HepG2 (cell line): Measurements from ENCODE around the gene PTPRCAP. TPM values are rescaled to one million over a fixed set of nuclear protein-coding genes. Genes with fewer than 3 reads are reported as not detected.
A peak's percentile ranks its signal among the peaks of the same experiment; 100 is the strongest.

Experiments used
- BRCA1 ChIP-seq: sonication (generic); formaldehyde crosslinking; IDR thresholded peaks from 2 replicates; pipeline ENCODE4 v1.4.0; 2020; ENCODE audit warnings: missing genetic modification reagents
- ESRRA ChIP-seq: sonication (generic); formaldehyde crosslinking; IDR thresholded peaks from 2 replicates; pipeline ENCODE4 v1.5.1; 2020; ENCODE audit warnings: mild to moderate bottlenecking, low read depth, missing genetic modification reagents
- FOSL1 ChIP-seq: sonication (generic); formaldehyde crosslinking; IDR thresholded peaks from 2 replicates; pipeline ENCODE4 v1.9.0; 2021; ENCODE audit warnings: missing genetic modification reagents, borderline replicate concordance
- FOXC1 ChIP-seq: sonication (generic); formaldehyde crosslinking; IDR thresholded peaks from 2 replicates; pipeline ENCODE4 v1.8.0; 2022; ENCODE audit warnings: mild to moderate bottlenecking, missing genetic modification reagents, borderline replicate concordance
- GZF1 ChIP-seq: sonication (generic); formaldehyde crosslinking; IDR thresholded peaks from 2 replicates; pipeline ENCODE4 v1.5.1; 2020; ENCODE audit warnings: mild to moderate bottlenecking, missing genetic modification reagents
- IKZF5 ChIP-seq: IDR thresholded peaks from 2 replicates; pipeline ENCODE4 v1.6.1; 2018; ENCODE audit warnings: missing genetic modification reagents, mild to moderate bottlenecking, missing compliant biosample characterization
- LCORL ChIP-seq, 2 experiments: fragments of 450-650 bp in 1 of 2; sonication (generic) in 1 of 2; formaldehyde crosslinking in 1 of 2; IDR thresholded peaks; 2 replicates each; pipeline versions ENCODE4 v1.5.0 to v1.6.1; 2017 to 2020; ENCODE audit warnings: antibody characterized with exemption in 1 of 2, missing genetic modification reagents in 1 of 2
- MAX ChIP-seq: IDR thresholded peaks from 2 replicates; pipeline ENCODE4 v1.6.1; 2012; ENCODE audit warnings: inconsistent platforms
- NKX3-1 ChIP-seq: sonication (generic); formaldehyde crosslinking; IDR thresholded peaks from 2 replicates; pipeline ENCODE4 v1.5.0; 2020; ENCODE audit warnings: missing genetic modification reagents
- ZBED4 ChIP-seq: sonication (generic); formaldehyde crosslinking; IDR thresholded peaks from 2 replicates; pipeline ENCODE4 v1.4.0; 2020; ENCODE audit warnings: missing genetic modification reagents, borderline replicate concordance
- ZFYVE20 ChIP-seq: sonication (generic); formaldehyde crosslinking; IDR thresholded peaks from 2 replicates; pipeline ENCODE4 v1.8.0; 2023; ENCODE audit warnings: low read depth, mild to moderate bottlenecking, moderate library complexity, missing genetic modification reagents, borderline replicate concordance
- ZNF224 ChIP-seq: sonication (generic); formaldehyde crosslinking; IDR thresholded peaks from 2 replicates; pipeline ENCODE4 v1.5.0; 2020; ENCODE audit warnings: mild to moderate bottlenecking, missing genetic modification reagents
- ZNF232 ChIP-seq: sonication (generic); formaldehyde crosslinking; IDR thresholded peaks from 2 replicates; pipeline ENCODE4 v1.4.0; 2020; ENCODE audit warnings: missing genetic modification reagents, borderline replicate concordance
- ZNF253 ChIP-seq: sonication (generic); formaldehyde crosslinking; IDR thresholded peaks from 2 replicates; pipeline ENCODE4 v1.8.0; 2022; ENCODE audit warnings: mild to moderate bottlenecking, missing genetic modification reagents, borderline replicate concordance
- ZNF446 ChIP-seq: sonication (generic); formaldehyde crosslinking; IDR thresholded peaks from 2 replicates; pipeline ENCODE4 v1.5.0; 2020; ENCODE audit warnings: mild to moderate bottlenecking, missing genetic modification reagents
- ZNF564 ChIP-seq: sonication (generic); formaldehyde crosslinking; IDR thresholded peaks from 2 replicates; pipeline ENCODE4 v1.8.1; 2023; ENCODE audit warnings: mild to moderate bottlenecking, missing genetic modification reagents
- ZNF660 ChIP-seq: sonication (generic); formaldehyde crosslinking; IDR thresholded peaks from 2 replicates; pipeline ENCODE4 v1.5.1; 2020; ENCODE audit warnings: mild to moderate bottlenecking, low read depth, missing genetic modification reagents, borderline replicate concordance
- ZNF670 ChIP-seq: sonication (generic); formaldehyde crosslinking; IDR thresholded peaks from 2 replicates; pipeline ENCODE4 v1.8.0; 2022; ENCODE audit warnings: mild to moderate bottlenecking, missing genetic modification reagents, borderline replicate concordance
- ZNF768 ChIP-seq: sonication (generic); formaldehyde crosslinking; IDR thresholded peaks from 2 replicates; pipeline ENCODE4 v1.4.0; 2020; ENCODE audit warnings: missing genetic modification reagents
- ZNF800 ChIP-seq: sonication (generic); formaldehyde crosslinking; IDR thresholded peaks from 2 replicates; pipeline ENCODE4 v1.4.0; 2020; ENCODE audit warnings: missing genetic modification reagents
- ZZZ3 ChIP-seq: sonication (generic); formaldehyde crosslinking; IDR thresholded peaks from 2 replicates; pipeline ENCODE4 v1.4.0; 2020; ENCODE audit warnings: missing genetic modification reagents, mild to moderate bottlenecking, borderline replicate concordance
- polyA plus RNA-seq, 8 experiments: library from polyadenylated mRNA; depleted of rRNA in 3 of 8; stranded (reverse) in 7 of 8; unstranded in 1 of 8; fragments of >200 nt; fragmentation: Illumina TruSeq in 4 of 8; extraction: Trizol in 4 of 8; gene quantifications; 2 replicates each; pipeline versions ENCODE4 v1.2.1 to v1.2.3, GENCODE V29; 2011 to 2016; ENCODE audit warnings: low read depth in 4 of 8, missing spikeins in 1 of 8, mixed read lengths in 1 of 8; ENCODE audit not compliant: insufficient read depth in 1 of 8
- total RNA-seq, 5 experiments: library from RNA; depleted of rRNA; stranded (reverse); fragments of >200 nt; fragmentation: Illumina TruSeq; extraction: Trizol; gene quantifications; 2 replicates each; pipeline ENCODE4 v1.2.3, GENCODE V29; 2016; ENCODE audit warnings: low read depth in 1 of 5

The PTPRCAP gene
- total and polyA plus RNA-seq, 2 of the 13 experiments (the other 11 are each of a cell fraction or from before 2014, with no cell fraction given) = 0.60 to 0.70 TPM

- 0 out of 2 replicates have a peak, but pooled peaks have one; percentile 29 for TF ChIP-seq FOXC1 (CRISPR knock-in tag)
- peak; percentile 57 for TF ChIP-seq MAX
- TF ChIP-seq ZNF564 (CRISPR knock-in tag) = peak; percentile 7; the same call in 1 of the 2 replicates
- peak; percentile 87 for TF ChIP-seq IKZF5
- TF ChIP-seq ZNF224 (CRISPR knock-in tag) = peak; percentile 69; the same call in 1 of the 2 replicates
- no peak for TF ChIP-seq GZF1 (CRISPR knock-in tag)
- no peak for TF ChIP-seq ZFYVE20
- TF ChIP-seq ZNF670 (CRISPR knock-in tag) = 0 out of 2 replicates have a peak, but pooled peaks have one; percentile 36
- 0 out of 2 replicates have a peak, but pooled peaks have one; percentile 64 for TF ChIP-seq ZNF446
- TF ChIP-seq ZNF800 = 0 out of 2 replicates have a peak, but pooled peaks have one; percentile 85
- TF ChIP-seq ZZZ3 (CRISPR knock-in tag) = peak; percentile 71; the same call in 1 of the 2 replicates
- no peak for TF ChIP-seq ZNF660 (CRISPR knock-in tag)
- peak; percentile 35; the same call in 1 of the 2 replicates for TF ChIP-seq ZNF768 (CRISPR knock-in tag)
- no peak for TF ChIP-seq ZNF253 (CRISPR knock-in tag)
- peak; percentile 15; the same call in 1 of the 2 replicates for TF ChIP-seq FOSL1 (CRISPR knock-in tag)
- peak; percentile 81 for TF ChIP-seq NKX3-1 (CRISPR knock-in tag)
- peak; percentile 87; the same call in 1 of the 2 replicates for TF ChIP-seq BRCA1 (CRISPR knock-in tag)
- TF ChIP-seq ZNF232 (CRISPR knock-in tag) = peak; percentile 82; the same call in 1 of the 2 replicates
- TF ChIP-seq ZBED4 = peak; percentile 83; the same call in 1 of the 2 replicates
- TF ChIP-seq ESRRA (CRISPR knock-in tag) = no peak
- TF ChIP-seq LCORL (IDR thresholded peaks at IDR 0.05) = no peak
- TF ChIP-seq LCORL (CRISPR knock-in tag; IDR thresholded peaks at IDR 0.05) = peak; percentile 59
Observed at GRCh38 chr11:67428052-67429001, 9.2 kb downstream of the PTPRCAP start, which contains the start of gene RPS6KB2 (continued).
